Measurements from ENCODE around the gene COL8A2. TPM values are rescaled to one million over a fixed set of nuclear protein-coding genes. Genes with fewer than 3 reads are reported as not detected.

COL8A2 gene
- total RNA-seq, 1 donor from 2014 or later: 18.1 TPM

DNA sequence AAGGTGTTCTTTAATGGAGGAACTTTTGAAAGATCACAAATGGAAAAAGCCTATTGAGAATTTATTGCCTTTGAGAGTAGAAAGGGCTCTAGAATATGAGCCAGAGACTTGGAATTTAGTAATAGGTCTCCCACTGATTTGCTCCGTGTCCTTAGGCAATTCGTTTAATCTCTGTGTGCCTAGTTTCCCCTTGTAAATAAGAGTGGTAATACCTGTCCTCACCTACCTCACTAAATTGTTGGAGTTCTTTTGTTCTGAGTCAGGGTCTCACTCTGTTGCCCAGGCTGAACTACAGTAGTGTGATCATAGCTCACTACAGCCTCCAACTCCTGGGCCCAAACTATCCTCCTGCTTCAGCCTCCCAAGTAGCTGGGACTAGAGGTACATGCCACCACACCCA, 56.2 kb downstream of the COL8A2 start:
- TF ChIP-seq, protein P1, sequence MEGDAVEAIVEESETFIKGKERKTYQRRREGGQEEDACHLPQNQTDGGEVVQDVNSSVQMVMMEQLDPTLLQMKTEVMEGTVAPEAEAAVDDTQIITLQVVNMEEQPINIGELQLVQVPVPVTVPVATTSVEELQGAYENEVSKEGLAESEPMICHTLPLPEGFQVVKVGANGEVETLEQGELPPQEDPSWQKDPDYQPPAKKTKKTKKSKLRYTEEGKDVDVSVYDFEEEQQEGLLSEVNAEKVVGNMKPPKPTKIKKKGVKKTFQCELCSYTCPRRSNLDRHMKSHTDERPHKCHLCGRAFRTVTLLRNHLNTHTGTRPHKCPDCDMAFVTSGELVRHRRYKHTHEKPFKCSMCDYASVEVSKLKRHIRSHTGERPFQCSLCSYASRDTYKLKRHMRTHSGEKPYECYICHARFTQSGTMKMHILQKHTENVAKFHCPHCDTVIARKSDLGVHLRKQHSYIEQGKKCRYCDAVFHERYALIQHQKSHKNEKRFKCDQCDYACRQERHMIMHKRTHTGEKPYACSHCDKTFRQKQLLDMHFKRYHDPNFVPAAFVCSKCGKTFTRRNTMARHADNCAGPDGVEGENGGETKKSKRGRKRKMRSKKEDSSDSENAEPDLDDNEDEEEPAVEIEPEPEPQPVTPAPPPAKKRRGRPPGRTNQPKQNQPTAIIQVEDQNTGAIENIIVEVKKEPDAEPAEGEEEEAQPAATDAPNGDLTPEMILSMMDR (IDR thresholded peaks at IDR 0.05): no peak
- no peaks in the 10 kb centered on the region for H3K27me3 Mint-ChIP-seq (ENCODE audit: low read depth)
- H3K9me3 Mint-ChIP-seq (ENCODE audit: low read depth): no peaks in the 10 kb centered on the region
- H3K4me3 Mint-ChIP-seq (ENCODE audit: unreplicated experiment): no peak overlapping the region
- H3K36me3 Mint-ChIP-seq (ENCODE audit: low read depth): peaks cover 1% of the 10 kb centered on the region
- H3K4me1 Mint-ChIP-seq (ENCODE audit: low read depth): no peaks in the 10 kb centered on the region
- H3K27ac Mint-ChIP-seq (ENCODE audit: unreplicated experiment): no peak overlapping the region
- DNase-seq (ENCODE audit: low spot score): no peak

DNA sequence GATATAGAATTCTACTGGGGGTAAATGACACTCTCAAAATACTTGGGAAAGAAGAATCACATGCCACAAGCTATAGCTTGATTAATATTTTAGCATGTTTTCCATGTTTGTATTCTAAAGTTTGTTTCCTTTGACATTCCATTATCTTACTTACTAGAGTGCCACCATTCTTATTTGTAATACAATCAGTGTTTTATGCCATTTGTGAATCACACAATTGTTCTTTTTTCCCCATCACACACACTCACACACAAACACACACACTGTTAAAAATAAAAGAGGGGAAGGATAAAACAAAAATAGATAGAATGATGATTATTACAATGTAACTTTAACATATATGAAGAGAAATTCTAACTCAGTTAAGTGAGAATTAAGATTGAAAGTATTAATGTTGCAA, 57.2 kb downstream of the COL8A2 start:
- Mint-ChIP-seq H3K4me3 (ENCODE audit: unreplicated experiment) (no peak overlapping the region), H3K9me3 (ENCODE audit: low read depth) (no peaks in the 10 kb centered on the region), H3K36me3 (ENCODE audit: low read depth) (peaks cover 1% of the 10 kb centered on the region), H3K27me3 (ENCODE audit: low read depth) (no peaks in the 10 kb centered on the region), H3K27ac (ENCODE audit: unreplicated experiment) (no peak overlapping the region), H3K4me1 (ENCODE audit: low read depth) (no peaks in the 10 kb centered on the region)
- TF ChIP-seq, protein P1 (IDR thresholded peaks at IDR 0.05): no peak
- DNase-seq (ENCODE audit: low spot score): no peak

DNA sequence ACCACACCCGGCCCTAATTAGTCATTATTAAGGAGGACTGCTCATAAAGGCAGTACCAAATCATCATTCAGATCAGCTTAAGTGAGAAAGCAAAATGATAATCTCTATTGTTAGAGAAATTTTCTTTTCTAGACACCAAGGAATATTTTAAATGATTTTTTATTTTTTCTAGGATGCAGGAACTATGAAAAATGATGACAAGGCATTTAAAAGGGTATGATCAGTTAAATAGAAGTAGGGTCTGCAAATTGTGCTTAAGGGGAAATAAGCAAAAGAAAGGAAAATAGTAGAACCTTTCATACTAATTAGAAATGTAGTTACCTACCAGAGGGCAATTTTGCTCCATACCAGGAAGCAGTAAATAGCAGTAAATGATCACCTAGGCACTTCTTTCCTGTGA, 62.7 kb downstream of the COL8A2 start:
- no peaks in the 10 kb centered on the region for H3K4me1 Mint-ChIP-seq (ENCODE audit: low read depth)
- H3K9me3 Mint-ChIP-seq (ENCODE audit: low read depth): no peaks in the 10 kb centered on the region
- no peaks in the 10 kb centered on the region for H3K36me3 Mint-ChIP-seq (ENCODE audit: low read depth)
- H3K27me3 Mint-ChIP-seq (ENCODE audit: low read depth): no peaks in the 10 kb centered on the region
- no peak for DNase-seq (ENCODE audit: low spot score)
- no peak overlapping the region for H3K27ac Mint-ChIP-seq (ENCODE audit: unreplicated experiment)
- TF ChIP-seq, protein P1 (IDR thresholded peaks at IDR 0.05): no peak
- H3K4me3 Mint-ChIP-seq (ENCODE audit: unreplicated experiment): no peak overlapping the region

DNA sequence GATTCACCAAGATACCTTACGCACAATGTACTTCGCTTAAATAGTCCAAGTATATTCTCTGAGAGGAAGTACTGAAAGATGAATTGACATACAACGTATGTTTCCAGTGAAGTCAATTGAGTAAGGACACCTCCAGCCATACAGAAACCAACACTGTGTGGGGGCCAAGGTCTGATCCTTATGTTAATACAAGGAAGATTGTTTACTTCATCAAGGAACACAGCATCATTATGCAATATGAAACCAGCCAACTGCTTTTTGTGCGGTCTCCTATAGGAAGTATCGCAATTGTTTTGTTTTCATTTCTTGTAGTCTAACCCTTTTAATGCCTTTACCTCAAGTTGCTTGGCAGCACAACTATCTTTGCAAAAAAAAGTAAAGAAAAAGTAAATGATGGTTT, 69.3 kb downstream of the COL8A2 start:
- Mint-ChIP-seq H3K27ac (ENCODE audit: unreplicated experiment) (no peak overlapping the region), H3K36me3 (ENCODE audit: low read depth) (peaks cover 9% of the 10 kb centered on the region), H3K4me1 (ENCODE audit: low read depth) (no peaks in the 10 kb centered on the region), H3K27me3 (ENCODE audit: low read depth) (no peaks in the 10 kb centered on the region), H3K9me3 (ENCODE audit: low read depth) (no peaks in the 10 kb centered on the region), H3K4me3 (ENCODE audit: unreplicated experiment) (no peak overlapping the region)
- no peak for DNase-seq (ENCODE audit: low spot score)
- TF ChIP-seq, protein P1 (IDR thresholded peaks at IDR 0.05): no peak

DNA sequence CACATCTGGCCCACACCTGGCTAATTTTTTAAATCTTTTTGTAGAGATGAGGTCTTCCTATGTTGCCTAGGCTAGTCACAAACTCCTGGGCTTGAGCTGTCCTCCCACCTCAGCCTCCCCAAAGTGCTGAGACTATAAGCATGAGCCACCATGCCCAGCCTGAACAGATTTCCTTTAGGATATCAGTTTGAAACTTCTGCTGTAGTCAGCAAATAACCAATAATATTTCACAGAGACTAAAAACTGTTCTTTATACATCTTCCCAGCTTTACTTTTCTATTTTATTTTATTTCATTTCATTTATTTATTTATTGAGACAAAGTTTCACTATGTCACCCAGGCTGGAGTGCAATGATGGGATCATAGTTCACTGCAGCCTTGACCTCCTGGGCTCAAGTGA, 71.0 kb downstream of the COL8A2 start:
- Mint-ChIP-seq H3K36me3 (ENCODE audit: low read depth) (peaks cover 13% of the 10 kb centered on the region), H3K27ac (ENCODE audit: unreplicated experiment) (no peak overlapping the region), H3K27me3 (ENCODE audit: low read depth) (no peaks in the 10 kb centered on the region), H3K4me3 (ENCODE audit: unreplicated experiment) (no peak overlapping the region), H3K9me3 (ENCODE audit: low read depth) (no peaks in the 10 kb centered on the region), H3K4me1 (ENCODE audit: low read depth) (no peaks in the 10 kb centered on the region)
- no peak for DNase-seq (ENCODE audit: low spot score)
- TF ChIP-seq, protein P1 (IDR thresholded peaks at IDR 0.05): no peak
